Posterior vena cava (tissue), 2 donors: ENCODE results near the gene IDH3G. TPM values are rescaled to one million over a fixed set of nuclear protein-coding genes. Genes with fewer than 3 reads are reported as not detected.

Experiments used
- DNase-seq: peaks from one replicate; pipeline ENCODE4 v3.0.0-alpha.2; 2020; ENCODE audit warnings: low spot score
- intact Hi-C, 2 donors: fragments of 100-400 bp; cut with DNase I; formaldehyde crosslinking; loops; one replicate each; pipeline versions ENCODE4 v1.14.1 to v1.14.2; 2022 to 2023
- long read RNA-seq, 2 donors: library from polyadenylated mRNA; unstranded; transcript quantifications; one replicate each; pipeline ENCODE4 v2.0.0, GENCODE V29; 2020 to 2021
- total RNA-seq, 2 donors: library from RNA; stranded (reverse); fragmentation: NEBNext Ultra II Directional; extraction: Animal tissue kit (Norgen Biotek cat#: 25700); gene quantifications; one replicate each; pipeline ENCODE4 v1.2.1, GENCODE V29; 2021
- donor health status: DM: yes; HTN: yes; CAD: no.
- donor health status: DM: yes; HTN: yes; CAD: no.

The IDH3G gene
- total RNA-seq, result 10 to 100 TPM; 43.9 to 44.1 TPM
- long read RNA-seq, donor 1, partial matches to known transcripts, result 4 of 26 reads
- long read RNA-seq, donor 1, other reads (novel, unspliced or antisense), result 22 of 26 reads
- long read RNA-seq, donor 2, partial matches to known transcripts, result 26 of 346 reads
- long read RNA-seq, donor 2, other reads (novel, unspliced or antisense), result 320 of 346 reads

GRCh38 chrX:153794018-153794896, at the start of gene IDH3G, which contains the start of gene SSR4:
TSS of gene IDH3G (minus strand) at chrX:153794375. CDS start at chrX:153794326, 49 bp downstream.
TSS of gene SSR4 (plus strand) at chrX:153794668. CDS start at chrX:153794688, 20 bp downstream.
- intact Hi-C loops, result loop anchor here in 1 of 2 donors (10.0 kb wide), 1 partner anchor 131 kb away; the partner anchor contains the start of gene ARHGAP4
- peak; percentile 98 for DNase-seq

- intact Hi-C loops, result no loop called here
- DNase-seq, result no peak
These were observed 42.7 kb upstream of the IDH3G start for GRCh38 chrX:153836921-153837320.

GRCh38 chrX:153832728-153833127, 38.6 kb upstream of the IDH3G start:
- DNase-seq, result no peak
- intact Hi-C loops, result no loop called here

- intact Hi-C loops, result no loop called here
These were observed 37.4 kb upstream of the IDH3G start for GRCh38 chrX:153831429-153832150.

GRCh38 chrX:153830640-153831428, 36.7 kb upstream of the IDH3G start:
- intact Hi-C loops, result no loop called here

More at GRCh38 chrX:153831429-153832150, 37.4 kb upstream of the IDH3G start:
- no peak for DNase-seq

GRCh38 chrX:153829799-153830639, 35.8 kb upstream of the IDH3G start, which contains the start of gene PDZD4:
TSS of gene PDZD4 (minus strand) at chrX:153830544. CDS start at chrX:153830298, 246 bp downstream.
- no peak for DNase-seq
- intact Hi-C loops, result no loop called here

More at GRCh38 chrX:153830640-153831428, 36.7 kb upstream of the IDH3G start:
- DNase-seq, result peak; percentile 55

GRCh38 chrX:153829549-153829798, 35.3 kb upstream of the IDH3G start:
- DNase-seq, result no peak
- intact Hi-C loops, result no loop called here

GRCh38 chrX:153828723-153829548, 34.8 kb upstream of the IDH3G start:
- no peak for DNase-seq
- intact Hi-C loops, result no loop called here

- intact Hi-C loops, result no loop called here
These were observed 34.1 kb upstream of the IDH3G start for GRCh38 chrX:153828308-153828707.

GRCh38 chrX:153827903-153828302, 33.7 kb upstream of the IDH3G start:
- peak; percentile 55 for DNase-seq
- intact Hi-C loops, result no loop called here

More at GRCh38 chrX:153828308-153828707, 34.1 kb upstream of the IDH3G start:
- DNase-seq, result no peak

- no peak for DNase-seq
- intact Hi-C loops, result no loop called here
These were observed 32.8 kb upstream of the IDH3G start for GRCh38 chrX:153827016-153827415.

GRCh38 chrX:153825042-153825441, 30.9 kb upstream of the IDH3G start:
- intact Hi-C loops, result no loop called here
- peak; percentile 32 for DNase-seq

- DNase-seq, result no peak
- intact Hi-C loops, result no loop called here
These were observed 30.2 kb upstream of the IDH3G start for GRCh38 chrX:153824348-153824747.

- peak; percentile 12 for DNase-seq
- intact Hi-C loops, result no loop called here
These were observed 26.9 kb upstream of the IDH3G start for GRCh38 chrX:153821066-153821465.

- intact Hi-C loops, result no loop called here
- DNase-seq, result peak; percentile 50
These were observed 26.4 kb upstream of the IDH3G start for GRCh38 chrX:153820601-153821000.

GRCh38 chrX:153819384-153820040, 25.3 kb upstream of the IDH3G start:
- DNase-seq, result no peak
- intact Hi-C loops, result no loop called here
